Measurements from ENCODE around the gene GPR84. TPM values are rescaled to one million over a fixed set of nuclear protein-coding genes. Genes with fewer than 3 reads are reported as not detected.
A peak's percentile ranks its signal among the peaks of the same experiment; 100 is the strongest.

Gene GPR84
- total and polyA plus RNA-seq, 2 of the 13 experiments (the other 11 are each of a cell fraction or from before 2014, with no cell fraction given), result not detected

- TF ChIP-seq, protein P1, sequence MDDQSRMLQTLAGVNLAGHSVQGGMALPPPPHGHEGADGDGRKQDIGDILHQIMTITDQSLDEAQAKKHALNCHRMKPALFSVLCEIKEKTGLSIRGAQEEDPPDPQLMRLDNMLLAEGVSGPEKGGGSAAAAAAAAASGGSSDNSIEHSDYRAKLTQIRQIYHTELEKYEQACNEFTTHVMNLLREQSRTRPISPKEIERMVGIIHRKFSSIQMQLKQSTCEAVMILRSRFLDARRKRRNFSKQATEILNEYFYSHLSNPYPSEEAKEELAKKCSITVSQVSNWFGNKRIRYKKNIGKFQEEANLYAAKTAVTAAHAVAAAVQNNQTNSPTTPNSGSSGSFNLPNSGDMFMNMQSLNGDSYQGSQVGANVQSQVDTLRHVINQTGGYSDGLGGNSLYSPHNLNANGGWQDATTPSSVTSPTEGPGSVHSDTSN (CRISPR knock-in tag; IDR thresholded peaks at IDR 0.05; ENCODE audit: borderline replicate concordance), result no peak
- TF ChIP-seq, protein P2, sequence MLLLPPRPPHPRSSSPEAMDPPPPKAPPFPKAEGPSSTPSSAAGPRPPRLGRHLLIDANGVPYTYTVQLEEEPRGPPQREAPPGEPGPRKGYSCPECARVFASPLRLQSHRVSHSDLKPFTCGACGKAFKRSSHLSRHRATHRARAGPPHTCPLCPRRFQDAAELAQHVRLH (CRISPR knock-in tag; IDR thresholded peaks at IDR 0.05; ENCODE audit: borderline replicate concordance, low read depth), result no peak
- peak; percentile 71 for TF ChIP-seq KDM2A (CRISPR knock-in tag; IDR thresholded peaks at IDR 0.05; ENCODE audit: borderline replicate concordance, low read depth)
- TF ChIP-seq, protein P3, sequence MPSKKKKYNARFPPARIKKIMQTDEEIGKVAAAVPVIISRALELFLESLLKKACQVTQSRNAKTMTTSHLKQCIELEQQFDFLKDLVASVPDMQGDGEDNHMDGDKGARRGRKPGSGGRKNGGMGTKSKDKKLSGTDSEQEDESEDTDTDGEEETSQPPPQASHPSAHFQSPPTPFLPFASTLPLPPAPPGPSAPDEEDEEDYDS (CRISPR knock-in tag; IDR thresholded peaks at IDR 0.05), result 0 out of 2 replicates have a peak, but pooled peaks have one; percentile 27
- no peak for TF ChIP-seq ZFP36 (IDR thresholded peaks at IDR 0.05; ENCODE audit: borderline replicate concordance, low read depth, low read length, partially characterized antibody)
- no peak for TF ChIP-seq KDM1A (CRISPR knock-in tag; IDR thresholded peaks at IDR 0.05)
- no peak for TF ChIP-seq ZNF720 (CRISPR knock-in tag; IDR thresholded peaks at IDR 0.05)
- no peak for TF ChIP-seq MBNL3 (CRISPR knock-in tag; conservative IDR thresholded peaks at IDR 0.05)
- TF ChIP-seq MATR3 (CRISPR knock-in tag; IDR thresholded peaks at IDR 0.05), result no peak
- TF ChIP-seq HOXA7 (CRISPR knock-in tag; IDR thresholded peaks at IDR 0.05), result no peak
- no peak for TF ChIP-seq ZFYVE20 (CRISPR knock-in tag; IDR thresholded peaks at IDR 0.05; ENCODE audit: borderline replicate concordance, low read depth)
- TF ChIP-seq MED8 (CRISPR knock-in tag; IDR thresholded peaks at IDR 0.05; ENCODE audit: insufficient replicate concordance), result no peak
- 0 out of 2 replicates have a peak, but pooled peaks have one; percentile 77 for TF ChIP-seq ZFP90 (CRISPR knock-in tag; IDR thresholded peaks at IDR 0.05; ENCODE audit: borderline replicate concordance)
- TF ChIP-seq, protein P4, sequence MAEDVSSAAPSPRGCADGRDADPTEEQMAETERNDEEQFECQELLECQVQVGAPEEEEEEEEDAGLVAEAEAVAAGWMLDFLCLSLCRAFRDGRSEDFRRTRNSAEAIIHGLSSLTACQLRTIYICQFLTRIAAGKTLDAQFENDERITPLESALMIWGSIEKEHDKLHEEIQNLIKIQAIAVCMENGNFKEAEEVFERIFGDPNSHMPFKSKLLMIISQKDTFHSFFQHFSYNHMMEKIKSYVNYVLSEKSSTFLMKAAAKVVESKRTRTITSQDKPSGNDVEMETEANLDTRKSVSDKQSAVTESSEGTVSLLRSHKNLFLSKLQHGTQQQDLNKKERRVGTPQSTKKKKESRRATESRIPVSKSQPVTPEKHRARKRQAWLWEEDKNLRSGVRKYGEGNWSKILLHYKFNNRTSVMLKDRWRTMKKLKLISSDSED (CRISPR knock-in tag; IDR thresholded peaks at IDR 0.05), result no peak
- 0 out of 2 replicates have a peak, but pooled peaks have one; percentile 27 for TF ChIP-seq PHF8 (CRISPR knock-in tag; IDR thresholded peaks at IDR 0.05)
- TF ChIP-seq MLX (CRISPR knock-in tag; IDR thresholded peaks at IDR 0.05), result no peak
- no peak for TF ChIP-seq ZNF883 (CRISPR knock-in tag; IDR thresholded peaks at IDR 0.05; ENCODE audit: not compliant biosample characterization)
- TF ChIP-seq FOSL2 (CRISPR knock-in tag; IDR thresholded peaks at IDR 0.05), result peak; percentile 80
- TF ChIP-seq ZNF672 (CRISPR knock-in tag; IDR thresholded peaks at IDR 0.05), result no peak
- TF ChIP-seq, protein P5, sequence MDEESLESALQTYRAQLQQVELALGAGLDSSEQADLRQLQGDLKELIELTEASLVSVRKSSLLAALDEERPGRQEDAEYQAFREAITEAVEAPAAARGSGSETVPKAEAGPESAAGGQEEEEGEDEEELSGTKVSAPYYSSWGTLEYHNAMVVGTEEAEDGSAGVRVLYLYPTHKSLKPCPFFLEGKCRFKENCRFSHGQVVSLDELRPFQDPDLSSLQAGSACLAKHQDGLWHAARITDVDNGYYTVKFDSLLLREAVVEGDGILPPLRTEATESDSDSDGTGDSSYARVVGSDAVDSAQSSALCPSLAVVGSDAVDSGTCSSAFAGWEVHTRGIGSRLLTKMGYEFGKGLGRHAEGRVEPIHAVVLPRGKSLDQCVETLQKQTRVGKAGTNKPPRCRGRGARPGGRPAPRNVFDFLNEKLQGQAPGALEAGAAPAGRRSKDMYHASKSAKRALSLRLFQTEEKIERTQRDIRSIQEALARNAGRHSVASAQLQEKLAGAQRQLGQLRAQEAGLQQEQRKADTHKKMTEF (CRISPR knock-in tag; IDR thresholded peaks at IDR 0.05), result peak; percentile 53; the same call in 1 of the 2 replicates
- TF ChIP-seq ZNF367 (CRISPR knock-in tag; IDR thresholded peaks at IDR 0.05; ENCODE audit: borderline replicate concordance), result no peak
Measured at GRCh38 chr12:54360717-54361456, 3.4 kb downstream of the GPR84 start (continued).
